ENCODE data around the gene GPAT3. TPM values are rescaled to one million over a fixed set of nuclear protein-coding genes. Genes with fewer than 3 reads are reported as not detected.

GPAT3 gene
- total RNA-seq, 1 experiment from 2014 or later, result 29.1 TPM

DNA sequence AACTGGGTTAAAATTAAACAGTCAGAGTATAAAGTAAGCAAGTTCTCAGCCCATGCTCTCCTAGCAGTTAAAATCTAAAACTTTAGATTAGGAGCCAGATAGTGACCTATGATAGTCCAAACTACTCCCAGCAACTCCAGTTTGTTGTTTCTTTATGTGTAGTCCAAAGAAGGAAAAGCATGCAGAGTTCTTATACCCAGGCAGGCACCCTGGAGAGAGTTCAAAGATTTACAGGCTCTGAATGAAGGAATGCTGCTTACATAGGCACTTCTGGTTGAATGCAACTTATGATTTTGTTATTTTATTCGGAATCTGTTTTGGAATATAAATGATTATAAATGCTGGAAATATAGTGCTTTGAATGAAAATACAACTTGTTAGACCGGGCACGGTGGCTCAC is 67.2 kb downstream of the GPAT3 start:
- Histone ChIP-seq H3K4me2 (no peak overlapping the region), H3K4me3 (no peak overlapping the region), H3K9me3 (ENCODE audit: insufficient read depth, low read depth) (no peaks in the 10 kb centered on the region), H4K20me1 (ENCODE audit: insufficient read depth) (no peaks in the 10 kb centered on the region), H3F3A (ENCODE audit: insufficient read depth, low read depth) (no peaks in the 10 kb centered on the region), H2AFZ (no peak overlapping the region), H3K9me2 (ENCODE audit: insufficient read depth) (no peaks in the 10 kb centered on the region), H3K36me3 (ENCODE audit: low read depth) (peaks cover 11% of the 10 kb centered on the region; the same call in 1 of the 2 replicates), H3K79me2 (ENCODE audit: low read depth) (no peaks in the 10 kb centered on the region), H3K4me1 (replicated peaks; ENCODE audit: insufficient read depth) (no peaks in the 10 kb centered on the region), H3K27me3 (ENCODE audit: insufficient read depth, low read depth) (no peaks in the 10 kb centered on the region), H3K27ac (no peak overlapping the region)
- TF ChIP-seq, protein P1, sequence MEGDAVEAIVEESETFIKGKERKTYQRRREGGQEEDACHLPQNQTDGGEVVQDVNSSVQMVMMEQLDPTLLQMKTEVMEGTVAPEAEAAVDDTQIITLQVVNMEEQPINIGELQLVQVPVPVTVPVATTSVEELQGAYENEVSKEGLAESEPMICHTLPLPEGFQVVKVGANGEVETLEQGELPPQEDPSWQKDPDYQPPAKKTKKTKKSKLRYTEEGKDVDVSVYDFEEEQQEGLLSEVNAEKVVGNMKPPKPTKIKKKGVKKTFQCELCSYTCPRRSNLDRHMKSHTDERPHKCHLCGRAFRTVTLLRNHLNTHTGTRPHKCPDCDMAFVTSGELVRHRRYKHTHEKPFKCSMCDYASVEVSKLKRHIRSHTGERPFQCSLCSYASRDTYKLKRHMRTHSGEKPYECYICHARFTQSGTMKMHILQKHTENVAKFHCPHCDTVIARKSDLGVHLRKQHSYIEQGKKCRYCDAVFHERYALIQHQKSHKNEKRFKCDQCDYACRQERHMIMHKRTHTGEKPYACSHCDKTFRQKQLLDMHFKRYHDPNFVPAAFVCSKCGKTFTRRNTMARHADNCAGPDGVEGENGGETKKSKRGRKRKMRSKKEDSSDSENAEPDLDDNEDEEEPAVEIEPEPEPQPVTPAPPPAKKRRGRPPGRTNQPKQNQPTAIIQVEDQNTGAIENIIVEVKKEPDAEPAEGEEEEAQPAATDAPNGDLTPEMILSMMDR (conservative IDR thresholded peaks at IDR 0.05), result no peak
- no peak for TF ChIP-seq EZH2 (IDR thresholded peaks at IDR 0.05; ENCODE audit: low read depth)
- no peak for DNase-seq
- CTCF ChIA-PET, result no interaction called here
- intact Hi-C loops (cut with micrococcal nuclease; ENCODE audit: unreplicated experiment), result no loop called here
- no TSS peak for BruUV-seq (replicated peaks)
- POLR2A ChIA-PET (ENCODE audit: unreplicated experiment), result no interaction called here

DNA sequence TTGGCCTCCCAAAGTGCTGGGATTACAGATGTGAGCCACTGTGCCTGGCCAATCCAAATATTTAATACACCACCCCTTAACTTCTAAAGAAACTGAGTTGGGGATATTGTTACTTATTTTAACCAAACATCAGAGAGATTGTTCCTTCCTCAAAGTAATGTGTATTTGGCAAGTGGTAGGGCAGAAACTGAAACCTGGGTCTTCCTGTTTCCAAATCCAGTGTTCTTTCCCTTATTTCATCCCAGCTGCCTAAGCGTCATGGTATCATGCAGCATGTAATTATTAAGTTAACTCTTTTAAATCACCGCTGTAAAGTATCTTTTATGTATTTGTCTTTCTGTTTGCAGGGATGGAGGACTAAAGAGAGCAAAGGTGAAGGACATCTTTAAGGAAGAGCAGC is 68.4 kb downstream of the GPAT3 start:
- Histone ChIP-seq H3K4me3 (no peak overlapping the region), H3K9me3 (ENCODE audit: insufficient read depth, low read depth) (no peaks in the 10 kb centered on the region), H3K27me3 (ENCODE audit: insufficient read depth, low read depth) (no peaks in the 10 kb centered on the region), H3K79me2 (ENCODE audit: low read depth) (no peaks in the 10 kb centered on the region), H3K4me2 (no peak overlapping the region), H3K9me2 (ENCODE audit: insufficient read depth) (no peaks in the 10 kb centered on the region), H3K4me1 (replicated peaks; ENCODE audit: insufficient read depth) (no peaks in the 10 kb centered on the region), H3K27ac (no peak overlapping the region), H3K36me3 (ENCODE audit: low read depth) (0 out of 2 replicates have a peak, but pooled peaks cover 3% of the 10 kb centered on the region), H2AFZ (no peak overlapping the region), H3F3A (ENCODE audit: insufficient read depth, low read depth) (no peaks in the 10 kb centered on the region), H4K20me1 (ENCODE audit: insufficient read depth) (no peaks in the 10 kb centered on the region)
- TF ChIP-seq, protein P1 (conservative IDR thresholded peaks at IDR 0.05), result no peak
- no peak for TF ChIP-seq EZH2 (IDR thresholded peaks at IDR 0.05; ENCODE audit: low read depth)
- CTCF ChIA-PET, result no interaction called here
- no peak for DNase-seq
- intact Hi-C loops (cut with micrococcal nuclease; ENCODE audit: unreplicated experiment), result no loop called here
- BruUV-seq (replicated peaks), result no TSS peak
- POLR2A ChIA-PET (ENCODE audit: unreplicated experiment), result no interaction called here

DNA sequence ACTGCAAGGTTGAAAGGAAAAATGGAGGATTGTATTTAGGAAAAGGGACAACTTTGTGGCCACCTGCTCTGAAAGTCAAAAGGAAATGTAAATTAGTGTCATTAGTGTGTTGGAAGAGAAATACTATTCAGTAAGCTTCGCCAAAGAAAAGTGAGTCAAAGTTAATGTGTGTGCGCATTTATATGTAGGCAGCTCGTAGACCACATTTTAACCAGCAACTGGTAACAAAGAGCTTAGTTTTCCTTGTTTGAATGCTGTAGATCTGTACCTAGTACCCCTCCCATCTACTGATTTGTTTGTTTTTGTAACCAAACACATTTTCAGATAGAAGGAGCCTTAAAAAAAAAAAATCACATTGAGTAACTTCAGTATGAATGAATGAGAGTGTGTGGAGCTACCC is 69.3 kb downstream of the GPAT3 start:
- no peak for TF ChIP-seq EZH2 (IDR thresholded peaks at IDR 0.05; ENCODE audit: low read depth)
- TF ChIP-seq, protein P1 (conservative IDR thresholded peaks at IDR 0.05), result no peak
- H2AFZ ChIP-seq, result no peak overlapping the region
- no peaks in the 10 kb centered on the region for H3K9me2 ChIP-seq (ENCODE audit: insufficient read depth)
- no peaks in the 10 kb centered on the region for H3K4me1 ChIP-seq (replicated peaks; ENCODE audit: insufficient read depth)
- intact Hi-C loops (cut with micrococcal nuclease; ENCODE audit: unreplicated experiment), result no loop called here
- H3K9me3 ChIP-seq (ENCODE audit: insufficient read depth, low read depth), result no peaks in the 10 kb centered on the region
- CTCF ChIA-PET, result no interaction called here
- H3K4me2 ChIP-seq, result no peak overlapping the region
- POLR2A ChIA-PET (ENCODE audit: unreplicated experiment), result no interaction called here
- H3K27ac ChIP-seq, result no peak overlapping the region
- H3F3A ChIP-seq (ENCODE audit: insufficient read depth, low read depth), result no peaks in the 10 kb centered on the region
- H3K4me3 ChIP-seq, result no peak overlapping the region
- no peaks in the 10 kb centered on the region for H4K20me1 ChIP-seq (ENCODE audit: insufficient read depth)
- no TSS peak for BruUV-seq (replicated peaks)
- H3K36me3 ChIP-seq (ENCODE audit: low read depth), result no peaks in the 10 kb centered on the region
- DNase-seq, result no peak
- no peaks in the 10 kb centered on the region for H3K79me2 ChIP-seq (ENCODE audit: low read depth)
- no peaks in the 10 kb centered on the region for H3K27me3 ChIP-seq (ENCODE audit: insufficient read depth, low read depth)

All from PC-9 (cell line).